ENCODE data around the gene DENND6B. TPM values are rescaled to one million over a fixed set of nuclear protein-coding genes. Genes with fewer than 3 reads are reported as not detected.

The DENND6B gene
- total RNA-seq, 6 experiments from 2014 or later, result 0.98 to 4.1 (median 1.9) TPM

GRCh38 chr22:50298937-50299784, 27.7 kb downstream of the DENND6B start:
- H3K9me3 ChIP-seq, result no peaks in the 10 kb centered on the region
- peak overlapping the region; percentile 44 to 70 (median 50) for H3K27ac ChIP-seq
- ATAC-seq, result peak in 1 of 4 donors; percentile 2
- H3K4me1 ChIP-seq, result peaks cover 0 to 85% (median 39%) of the 10 kb centered on the region in 4 donors
- H3K36me3 ChIP-seq, result no peaks in the 10 kb centered on the region
- intact Hi-C loops (cut with DNase I), result no loop called here
- H3K27me3 ChIP-seq, result no peaks in the 10 kb centered on the region
- peak overlapping the region; percentile 51 to 75 (median 75) for H3K4me3 ChIP-seq
- no peak for TF ChIP-seq CTCF (IDR thresholded peaks at IDR 0.05)
- 6% methylated on average over 17 of the region's 59 CpGs for WGBS (ENCODE audit: insufficient coverage, low coverage, low lambda C conversion rate, missing lambda C conversion rate)
- no peak for DNase-seq

GRCh38 chr22:50298266-50298637, 28.6 kb downstream of the DENND6B start:
- 67% methylated on average over 3 of the region's 4 CpGs for WGBS (ENCODE audit: insufficient coverage, low coverage, low lambda C conversion rate, missing lambda C conversion rate)
- no peaks in the 10 kb centered on the region for H3K27me3 ChIP-seq
- intact Hi-C loops (cut with DNase I), result no loop called here
- no peaks in the 10 kb centered on the region for H3K36me3 ChIP-seq
- TF ChIP-seq CTCF (IDR thresholded peaks at IDR 0.05) (no peak), POLR2A (IDR thresholded peaks at IDR 0.05) (no peak)
- peak overlapping the region in 2 of 3 donors; percentile 6 to 70 for H3K27ac ChIP-seq
- H3K4me3 ChIP-seq, result peak overlapping the region; percentile 5 to 75 (median 75)
- peaks cover 0 to 85% (median 39%) of the 10 kb centered on the region in 4 donors for H3K4me1 ChIP-seq
- no peaks in the 10 kb centered on the region for H3K9me3 ChIP-seq
- DNase-seq (no peak), ATAC-seq (no peak)

GRCh38 chr22:50297510-50298265, 29.1 kb downstream of the DENND6B start:
- H3K4me3 ChIP-seq, result peak overlapping the region; percentile 5 to 75 (median 75)

More at GRCh38 chr22:50297510-50298265, 29.1 kb downstream of the DENND6B start:
- no peak for ATAC-seq
- H3K9me3 ChIP-seq, result no peaks in the 10 kb centered on the region
- H3K36me3 ChIP-seq, result no peaks in the 10 kb centered on the region
- intact Hi-C loops (cut with DNase I), result no loop called here
- WGBS (ENCODE audit: insufficient coverage, low coverage, low lambda C conversion rate, missing lambda C conversion rate), result no CpG with 5 or more reads among the region's 20 CpGs
- TF ChIP-seq CTCF (IDR thresholded peaks at IDR 0.05), result no peak
- no peak for TF ChIP-seq POLR2A (IDR thresholded peaks at IDR 0.05)
- DNase-seq, result no peak
- peak overlapping the region in 1 of 3 donors; percentile 70 for H3K27ac ChIP-seq
- H3K27me3 ChIP-seq, result no peaks in the 10 kb centered on the region
- peaks cover 0 to 89% (median 41%) of the 10 kb centered on the region in 4 donors for H3K4me1 ChIP-seq
